GM12878 (cell line): Measurements from ENCODE around the gene LPCAT4. TPM values are rescaled to one million over a fixed set of nuclear protein-coding genes. Genes with fewer than 3 reads are reported as not detected.

Source experiments
- ATAC-seq: fragments of 200-7000 bp; cut with Tn5 transposase; 3 replicates; pipeline ENCODE4 v1.9.1; 2020; ENCODE audit warnings: mild to moderate bottlenecking, moderate library complexity
- BruUV-seq: library from RNA; stranded (reverse); fragments of 400-500 nt; replicated peaks from 2 replicates; lab custom pipeline; 2021; lab: Mats Ljungman, UMichigan
- CTCF ChIA-PET: fragments of 300-600 bp; sonication (Branson Sonifier 250); formaldehyde crosslinking; extraction: SDS; loops from one replicate; lab custom pipeline; 2021; ENCODE audit warnings: inconsistent platforms; lab: Yijun Ruan, JAX
- POLR2A ChIA-PET: fragments of 350-600 bp; formaldehyde crosslinking; extraction: SDS; loops from one replicate; lab custom pipeline; 2021; ENCODE audit warnings: inconsistent platforms; lab: Charles Lee
- RAD21 ChIA-PET: fragments of 300-600 bp; sonication (Branson Sonifier 250); formaldehyde crosslinking; loops from one replicate; lab custom pipeline; 2023; ENCODE audit warnings: antibody characterized with exemption; ENCODE audit not compliant: unreplicated experiment; lab: Charles Lee
- SMC1A ChIA-PET: fragments of 300-600 bp; sonication (Branson Sonifier 250); formaldehyde crosslinking; loops from one replicate; lab custom pipeline; 2023; ENCODE audit not compliant: unreplicated experiment, uncharacterized antibody; lab: Charles Lee
- DNase-seq: peaks from one replicate; pipeline ENCODE4 v3.0.0-alpha.2; 2011; ENCODE audit warnings: low read depth, low spot score
- FAIRE-seq: peaks from 3 replicates; lab custom pipeline; 2011; peaks lifted over from hg19 to GRCh38; lab: Jason Lieb, UNC
- H2AFZ ChIP-seq: 2 replicates; pipeline ENCODE4 v1.6.0; 2011; ENCODE audit warnings: low read depth, low read length, control low read depth; ENCODE audit not compliant: control insufficient read depth
- H3K27ac ChIP-seq: 2 replicates; pipeline ENCODE4 v1.5.1; 2011; ENCODE audit warnings: control low read depth; ENCODE audit not compliant: control insufficient read depth, insufficient read depth
- H3K27me3 ChIP-seq, 2 experiments: replicated peaks in 1 of 2; 2 replicates each; pipeline versions ENCODE4 v1.6.0 to v1.6.1; 2011; ENCODE audit warnings: low read length in 1 of 2; ENCODE audit not compliant: control insufficient read depth in 2 of 2, insufficient read depth in 2 of 2
- H3K36me3 ChIP-seq, 2 experiments: 2 replicates each; pipeline ENCODE4 v1.5.1; 2011; ENCODE audit warnings: low read length in 1 of 2; ENCODE audit not compliant: control insufficient read depth in 2 of 2, insufficient read depth in 2 of 2
- H3K4me1 ChIP-seq: 2 replicates; pipeline ENCODE4 v1.6.1; 2011; ENCODE audit warnings: mild to moderate bottlenecking, low read length, moderate library complexity, mixed read lengths; ENCODE audit not compliant: control insufficient read depth, insufficient read depth
- H3K4me2 ChIP-seq: 2 replicates; pipeline ENCODE4 v1.6.0; 2011; ENCODE audit warnings: control low read depth; ENCODE audit not compliant: control insufficient read depth, insufficient read depth
- H3K4me3 ChIP-seq: fragments of 200-600 bp; sonication (generic); 2 replicates; pipeline ENCODE4 v1.5.1; 2016
- H3K79me2 ChIP-seq: 2 replicates; pipeline ENCODE4 v1.6.0; 2011; ENCODE audit warnings: low read length; ENCODE audit not compliant: control insufficient read depth, insufficient read depth
- H3K9ac ChIP-seq: 2 replicates; pipeline ENCODE4 v1.8.0; 2011; ENCODE audit warnings: low read length, control low read depth, mixed read lengths; ENCODE audit not compliant: control insufficient read depth, insufficient read depth
- H3K9me3 ChIP-seq: replicated peaks from 3 replicates; pipeline ENCODE4 v1.5.1; 2011; ENCODE audit warnings: mild to moderate bottlenecking, low read length; ENCODE audit not compliant: control insufficient read depth, insufficient read depth
- H4K20me1 ChIP-seq: 2 replicates; pipeline ENCODE4 v1.6.0; 2011; ENCODE audit not compliant: control insufficient read depth, insufficient read depth
- ATF7 ChIP-seq: fragments of 450-650 bp; IDR thresholded peaks from 2 replicates; pipeline ENCODE4 v1.6.1; 2016; ENCODE audit warnings: low read depth, mild to moderate bottlenecking
- CHD1 ChIP-seq: IDR thresholded peaks from 2 replicates; pipeline ENCODE4 v1.6.1; 2012; ENCODE audit warnings: low read depth, low read length, improper control_type of control experiment
- CREM ChIP-seq: IDR thresholded peaks from 2 replicates; pipeline ENCODE4 v1.6.1; 2014; ENCODE audit warnings: antibody characterized with exemption, low read depth
- EZH2 ChIP-seq: IDR thresholded peaks from 2 replicates; pipeline ENCODE4 v1.6.1; 2012; ENCODE audit warnings: low read depth, mild to moderate bottlenecking, control low read depth, inconsistent platforms, low read length, borderline replicate concordance; ENCODE audit not compliant: control insufficient read depth
- HDAC2 ChIP-seq: fragments of 200-600 bp; sonication (generic); IDR thresholded peaks from 2 replicates; pipeline ENCODE4 v1.6.1; 2017
- MXI1 ChIP-seq: fragments of 150-350 bp; IDR thresholded peaks from 2 replicates; pipeline ENCODE4 v1.6.1; 2011; ENCODE audit warnings: low read depth, mild to moderate bottlenecking, inconsistent platforms, low read length, improper control_type of control experiment
- NFXL1 ChIP-seq: fragments of 450-650 bp; IDR thresholded peaks from 2 replicates; pipeline ENCODE4 v1.6.1; 2017; ENCODE audit warnings: antibody characterized with exemption, mild to moderate bottlenecking, borderline replicate concordance
- RBBP5 ChIP-seq: fragments of 200-600 bp; sonication (generic); conservative IDR thresholded peaks from 2 replicates; pipeline ENCODE4 v1.6.1; 2016
- SIN3A ChIP-seq: IDR thresholded peaks from 2 replicates; pipeline ENCODE4 v1.6.1; 2012; ENCODE audit warnings: low read depth, low read length, improper control_type of control experiment
- SREBF2 ChIP-seq: IDR thresholded peaks from 2 replicates; pipeline ENCODE4 v1.6.1; 2012; ENCODE audit warnings: mild to moderate bottlenecking, low read length
- ZZZ3 ChIP-seq: IDR thresholded peaks from 2 replicates; pipeline ENCODE4 v1.6.1; 2011; ENCODE audit warnings: low read depth; ENCODE audit not compliant: control insufficient read depth, insufficient read length
- WGBS: methylation state at CpG from one replicate; pipeline ENCODE4 v1.1.6; 2016; ENCODE audit warnings: low lambda C conversion rate; ENCODE audit not compliant: insufficient replicate concordance, insufficient coverage; ENCODE audit errors: missing lambda C conversion rate; 5-methylcytosine and 5-hydroxymethylcytosine counted together
- in situ Hi-C: fragments of 300-500 bp; cut with MboI; formaldehyde crosslinking; loops from 9 replicates; pipeline ENCODE4 v1.14.3; 2018; ENCODE audit warnings: mixed read lengths
- intact Hi-C: fragments of 100-400 bp; cut with micrococcal nuclease; formaldehyde crosslinking; loops from one replicate; pipeline ENCODE4 v1.14.2; 2022; ENCODE audit not compliant: unreplicated experiment
- microRNA counts: library from miRNA; unstranded; fragments of <30 nt; microRNA quantifications from one replicate; lab custom pipeline; 2016
- microRNA-seq: library from miRNA; unstranded; fragments of <30 nt; microRNA quantifications from one replicate; pipeline ENCODE4, GENCODE V29; 2018
- polyA plus RNA-seq, 11 experiments: library from polyadenylated mRNA; depleted of rRNA in 4 of 11; unstranded in 6 of 11; stranded (reverse) in 5 of 11; fragments of >200 nt; fragmentation: Nextera tagmentation in 4 of 11; fragmentation: Illumina TruSeq in 1 of 11; extraction: Ambion mirVana in 4 of 11; extraction: Trizol in 1 of 11; gene quantifications; 1 replicate in 1 of 11; 2 replicates in 10 of 11; pipeline versions ENCODE4 v1.2.1 to v1.2.3, GENCODE V29; 2011 to 2016; ENCODE audit warnings: inconsistent platforms in 2 of 11, missing spikeins in 2 of 11, low read depth in 1 of 11
- small RNA-seq: library from RNA; depleted of rRNA; stranded (forward); fragments of <200 nt; gene quantifications from one replicate; pipeline ENCODE3, GENCODE V24; 2014
- total RNA-seq, 4 experiments: library from RNA; depleted of rRNA in 3 of 4; stranded (reverse); fragments of >200 nt in 3 of 4; fragmentation: Illumina TruSeq in 1 of 4; extraction: Trizol in 1 of 4; gene quantifications; 2 replicates each; pipeline versions ENCODE4 v1.2.1 to v1.2.3, GENCODE V29; 2013 to 2021
- TF ChIP-seq, protein P1 (sequence below): IDR thresholded peaks from 2 replicates; pipeline ENCODE4 v1.6.1; 2011; ENCODE audit warnings: borderline replicate concordance, low read depth, mild to moderate bottlenecking, moderate library complexity, mixed read lengths, low read length; ENCODE audit not compliant: insufficient read depth; ENCODE audit errors: extremely low read length

LPCAT4 gene
- total and polyA plus RNA-seq, 10 of the 15 experiments (the other 5 are each of a cell fraction or from before 2014, with no cell fraction given), result 14.4 to 57.2 (median 33.0) TPM

- ChIA-PET POLR2A (no interaction called here), RAD21 (no interaction called here)
- BruUV-seq, result no TSS peak
Observed at GRCh38 chr15:34311563-34311962, 55.4 kb downstream of the LPCAT4 start.

More at GRCh38 chr15:34311563-34311962, 55.4 kb downstream of the LPCAT4 start:
- TF ChIP-seq EZH2 (no peak), HDAC2 (no peak), CREM (no peak), ZZZ3 (no peak), RBBP5 (no peak), CHD1 (no peak), NFXL1 (no peak), ATF7 (no peak), SIN3A (no peak), MXI1 (no peak), SREBF2 (no peak)
- TF ChIP-seq, protein P1, sequence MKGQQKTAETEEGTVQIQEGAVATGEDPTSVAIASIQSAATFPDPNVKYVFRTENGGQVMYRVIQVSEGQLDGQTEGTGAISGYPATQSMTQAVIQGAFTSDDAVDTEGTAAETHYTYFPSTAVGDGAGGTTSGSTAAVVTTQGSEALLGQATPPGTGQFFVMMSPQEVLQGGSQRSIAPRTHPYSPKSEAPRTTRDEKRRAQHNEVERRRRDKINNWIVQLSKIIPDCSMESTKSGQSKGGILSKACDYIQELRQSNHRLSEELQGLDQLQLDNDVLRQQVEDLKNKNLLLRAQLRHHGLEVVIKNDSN, result no peak
- Histone ChIP-seq H3K79me2 (peaks cover 86% of the 10 kb centered on the region), H3K9me3 (no peaks in the 10 kb centered on the region; the same call in 1 of the 3 replicates), H3K27me3 (no peaks in the 10 kb centered on the region), H3K4me1 (peaks cover 14% of the 10 kb centered on the region), H3K9ac (no peak overlapping the region; the same call in 1 of the 2 replicates), H2AFZ (no peak overlapping the region), H3K27ac (0 out of 2 replicates have a peak overlapping the region, but pooled peaks have one; percentile 6), H3K36me3 (peaks cover 0 to 24% of the 10 kb centered on the region in 2 experiments; a peak in 1 of 4 replicates), H3K4me2 (no peak overlapping the region), H4K20me1 (no peaks in the 10 kb centered on the region), H3K4me3 (no peak overlapping the region)
- SMC1A ChIA-PET, result interaction anchor here (0.8 kb wide), 1 partner anchor 31 kb away, joined by 3 read pairs; the partner anchor contains the start of genes NOP10 and NUTM1
- in situ Hi-C loops, result no loop called here
- no peak for FAIRE-seq
- CTCF ChIA-PET, result no interaction called here
- WGBS, result 96% methylated on average over 1 of the region's 1 CpG
- intact Hi-C loops, result no loop called here
- no peak for DNase-seq
- ATAC-seq, result no peak; the same call in 1 of the 3 replicates

MicroRNAs encoded within 50 kb of the gene (microRNA counts, 767-probe panel; counts per million panel counts)
- microRNA hsa-miR-1233 (lab: Ali Mortazavi, UCI), result 1,438 counts per million, percentile 53 among the panel's probes with 10 or more counts

Small RNA genes within 50 kb of the gene (microRNA-seq; reads per million reads assigned to microRNA genes)
- not detected for gene MIR1233-1

Small RNA genes within 50 kb of the gene (small RNA-seq; reads per million reads assigned to genes)
- gene MIR1233-1 (not detected), gene RF00019 (not detected)

Other genes starting within 250 kb of the LPCAT4 start
- gene KATNBL1, start 157.1 kb downstream of the LPCAT4 start, total RNA-seq (2014; rRNA removed), result 28.9 and 35.2 TPM in 2 replicates
- 39.4 and 39.5 TPM in 2 replicates for gene KATNBL1, start 157.1 kb downstream of the LPCAT4 start, total RNA-seq (2014; rRNA removed; fragmentation: Illumina TruSeq; extraction: Trizol)
- 29.6 and 31.3 TPM in 2 replicates for gene KATNBL1, start 157.1 kb downstream of the LPCAT4 start, total RNA-seq (2021)
- gene KATNBL1, start 157.1 kb downstream of the LPCAT4 start, polyA plus RNA-seq (2011; rRNA removed), result 42.9 and 75.6 TPM in 2 replicates
- gene KATNBL1, start 157.1 kb downstream of the LPCAT4 start, polyA plus RNA-seq (2014; fragmentation: Illumina TruSeq; extraction: Trizol), result 27.2 and 37.2 TPM in 2 replicates
- 10 to 100 TPM in 1 of 2 experiments, 1 to 10 TPM in 1; 7.8 to 11.9 TPM for gene KATNBL1, start 157.1 kb downstream of the LPCAT4 start, polyA plus RNA-seq (2014; fragmentation: Nextera tagmentation; extraction: Ambion mirVana)
- 22.3 and 28.6 TPM in 2 replicates for gene KATNBL1, start 157.1 kb downstream of the LPCAT4 start, polyA plus RNA-seq (2014; rRNA removed)
- gene KATNBL1, start 157.1 kb downstream of the LPCAT4 start, polyA plus RNA-seq (2016; fragmentation: Nextera tagmentation; extraction: Ambion mirVana), result 10 to 100 TPM; 54.9 to 58.8 TPM
- 115 and 118 TPM in 2 replicates for gene EMC4, start 142.2 kb downstream of the LPCAT4 start, total RNA-seq (2014; rRNA removed)
- 77.3 and 79.3 TPM in 2 replicates for gene EMC4, start 142.2 kb downstream of the LPCAT4 start, total RNA-seq (2014; rRNA removed; fragmentation: Illumina TruSeq; extraction: Trizol)
- gene EMC4, start 142.2 kb downstream of the LPCAT4 start, total RNA-seq (2021), result 71.9 and 76.0 TPM in 2 replicates
- 51.9 and 68.5 TPM in 2 replicates for gene EMC4, start 142.2 kb downstream of the LPCAT4 start, polyA plus RNA-seq (2011; rRNA removed)
- gene EMC4, start 142.2 kb downstream of the LPCAT4 start, polyA plus RNA-seq (2014; fragmentation: Illumina TruSeq; extraction: Trizol), result 85.6 and 93.9 TPM in 2 replicates
- gene EMC4, start 142.2 kb downstream of the LPCAT4 start, polyA plus RNA-seq (2014; fragmentation: Nextera tagmentation; extraction: Ambion mirVana), result 10 to 100 TPM; 37.0 to 63.8 TPM
- 123 and 139 TPM in 2 replicates for gene EMC4, start 142.2 kb downstream of the LPCAT4 start, polyA plus RNA-seq (2014; rRNA removed)
- 100 to 1,000 TPM; 157 to 169 TPM for gene EMC4, start 142.2 kb downstream of the LPCAT4 start, polyA plus RNA-seq (2016; fragmentation: Nextera tagmentation; extraction: Ambion mirVana)
- gene SLC12A6, start 29.4 kb downstream of the LPCAT4 start, total RNA-seq (2014; rRNA removed), result 32.9 and 34.3 TPM in 2 replicates
- gene SLC12A6, start 29.4 kb downstream of the LPCAT4 start, total RNA-seq (2014; rRNA removed; fragmentation: Illumina TruSeq; extraction: Trizol), result 34.2 and 34.9 TPM in 2 replicates
- 33.2 and 36.3 TPM in 2 replicates for gene SLC12A6, start 29.4 kb downstream of the LPCAT4 start, total RNA-seq (2021)
- 94.4 and 94.8 TPM in 2 replicates for gene SLC12A6, start 29.4 kb downstream of the LPCAT4 start, polyA plus RNA-seq (2011; rRNA removed)
- gene SLC12A6, start 29.4 kb downstream of the LPCAT4 start, polyA plus RNA-seq (2014; fragmentation: Illumina TruSeq; extraction: Trizol), result 52.3 and 61.7 TPM in 2 replicates
- gene SLC12A6, start 29.4 kb downstream of the LPCAT4 start, polyA plus RNA-seq (2014; fragmentation: Nextera tagmentation; extraction: Ambion mirVana), result 1 to 10 TPM; 4.7 to 4.8 TPM
- 42.7 and 51.7 TPM in 2 replicates for gene SLC12A6, start 29.4 kb downstream of the LPCAT4 start, polyA plus RNA-seq (2014; rRNA removed)
- gene SLC12A6, start 29.4 kb downstream of the LPCAT4 start, polyA plus RNA-seq (2016; fragmentation: Nextera tagmentation; extraction: Ambion mirVana), result 10 to 100 TPM; 15.2 to 16.7 TPM
- gene NOP10, start 24.1 kb downstream of the LPCAT4 start, total RNA-seq (2014; rRNA removed), result 428 and 429 TPM in 2 replicates
- 411 and 417 TPM in 2 replicates for gene NOP10, start 24.1 kb downstream of the LPCAT4 start, total RNA-seq (2014; rRNA removed; fragmentation: Illumina TruSeq; extraction: Trizol)
- gene NOP10, start 24.1 kb downstream of the LPCAT4 start, total RNA-seq (2021), result 225 and 230 TPM in 2 replicates
- gene NOP10, start 24.1 kb downstream of the LPCAT4 start, polyA plus RNA-seq (2011; rRNA removed), result 441 and 556 TPM in 2 replicates
- 492 and 609 TPM in 2 replicates for gene NOP10, start 24.1 kb downstream of the LPCAT4 start, polyA plus RNA-seq (2014; fragmentation: Illumina TruSeq; extraction: Trizol)
- 1,000 to 10,000 TPM; 1,758 to 1,778 TPM for gene NOP10, start 24.1 kb downstream of the LPCAT4 start, polyA plus RNA-seq (2014; fragmentation: Nextera tagmentation; extraction: Ambion mirVana)
- 518 and 534 TPM in 2 replicates for gene NOP10, start 24.1 kb downstream of the LPCAT4 start, polyA plus RNA-seq (2014; rRNA removed)
- 100 to 1,000 TPM; 590 to 634 TPM for gene NOP10, start 24.1 kb downstream of the LPCAT4 start, polyA plus RNA-seq (2016; fragmentation: Nextera tagmentation; extraction: Ambion mirVana)
- gene NUTM1, start 23.9 kb downstream of the LPCAT4 start, total RNA-seq (2014; rRNA removed), result under 0.01 and 0.05 TPM in 2 replicates
- gene NUTM1, start 23.9 kb downstream of the LPCAT4 start, total RNA-seq (2014; rRNA removed; fragmentation: Illumina TruSeq; extraction: Trizol), result not detected in 2 replicates
- gene NUTM1, start 23.9 kb downstream of the LPCAT4 start, total RNA-seq (2021), result not detected in 2 replicates
- not detected in 2 replicates for gene NUTM1, start 23.9 kb downstream of the LPCAT4 start, polyA plus RNA-seq (2011; rRNA removed)
- not detected in 2 replicates for gene NUTM1, start 23.9 kb downstream of the LPCAT4 start, polyA plus RNA-seq (2014; fragmentation: Illumina TruSeq; extraction: Trizol)
- not detected for gene NUTM1, start 23.9 kb downstream of the LPCAT4 start, polyA plus RNA-seq (2014; fragmentation: Nextera tagmentation; extraction: Ambion mirVana)
- gene NUTM1, start 23.9 kb downstream of the LPCAT4 start, polyA plus RNA-seq (2014; rRNA removed), result 0.04 TPM in 1 of 2 replicates, not detected in the other
- under 1 TPM in 1 of 2 experiments, not detected in 1; 0.05 TPM for gene NUTM1, start 23.9 kb downstream of the LPCAT4 start, polyA plus RNA-seq (2016; fragmentation: Nextera tagmentation; extraction: Ambion mirVana)
- gene GOLGA8A, start 70.6 kb upstream of the LPCAT4 start, total RNA-seq (2014; rRNA removed), result 40.7 and 42.9 TPM in 2 replicates
- gene GOLGA8A, start 70.6 kb upstream of the LPCAT4 start, total RNA-seq (2014; rRNA removed; fragmentation: Illumina TruSeq; extraction: Trizol), result 55.4 and 56.0 TPM in 2 replicates
- 67.0 and 80.5 TPM in 2 replicates for gene GOLGA8A, start 70.6 kb upstream of the LPCAT4 start, total RNA-seq (2021)
- 96.8 and 151 TPM in 2 replicates for gene GOLGA8A, start 70.6 kb upstream of the LPCAT4 start, polyA plus RNA-seq (2011; rRNA removed)
- gene GOLGA8A, start 70.6 kb upstream of the LPCAT4 start, polyA plus RNA-seq (2014; fragmentation: Illumina TruSeq; extraction: Trizol), result 84.0 and 86.5 TPM in 2 replicates
- gene GOLGA8A, start 70.6 kb upstream of the LPCAT4 start, polyA plus RNA-seq (2014; fragmentation: Nextera tagmentation; extraction: Ambion mirVana), result 10 to 100 TPM; 14.5 to 21.8 TPM
- 117 and 132 TPM in 2 replicates for gene GOLGA8A, start 70.6 kb upstream of the LPCAT4 start, polyA plus RNA-seq (2014; rRNA removed)
- 10 to 100 TPM; 22.4 to 22.6 TPM for gene GOLGA8A, start 70.6 kb upstream of the LPCAT4 start, polyA plus RNA-seq (2016; fragmentation: Nextera tagmentation; extraction: Ambion mirVana)
- gene GOLGA8B, start 216.5 kb upstream of the LPCAT4 start, total RNA-seq (2014; rRNA removed), result 80.1 and 85.8 TPM in 2 replicates
- gene GOLGA8B, start 216.5 kb upstream of the LPCAT4 start, total RNA-seq (2014; rRNA removed; fragmentation: Illumina TruSeq; extraction: Trizol), result 57.1 and 59.6 TPM in 2 replicates
- gene GOLGA8B, start 216.5 kb upstream of the LPCAT4 start, total RNA-seq (2021), result 118 and 147 TPM in 2 replicates
- 117 and 164 TPM in 2 replicates for gene GOLGA8B, start 216.5 kb upstream of the LPCAT4 start, polyA plus RNA-seq (2011; rRNA removed)
- 135 and 144 TPM in 2 replicates for gene GOLGA8B, start 216.5 kb upstream of the LPCAT4 start, polyA plus RNA-seq (2014; fragmentation: Illumina TruSeq; extraction: Trizol)
- gene GOLGA8B, start 216.5 kb upstream of the LPCAT4 start, polyA plus RNA-seq (2014; fragmentation: Nextera tagmentation; extraction: Ambion mirVana), result 10 to 100 TPM; 18.5 to 27.3 TPM
- gene GOLGA8B, start 216.5 kb upstream of the LPCAT4 start, polyA plus RNA-seq (2014; rRNA removed), result 258 and 302 TPM in 2 replicates
- gene GOLGA8B, start 216.5 kb upstream of the LPCAT4 start, polyA plus RNA-seq (2016; fragmentation: Nextera tagmentation; extraction: Ambion mirVana), result 10 to 100 TPM; 72.5 to 77.3 TPM